PFSK-1 (cell line): ENCODE data around the gene CDH2.

Source experiments
- FOXP2 ChIP-seq: optimal IDR thresholded peaks from 2 replicates; pipeline ENCODE3; 2011; ENCODE audit warnings: borderline replicate concordance, control low read depth, inconsistent platforms; ENCODE audit not compliant: insufficient read depth; ENCODE audit errors: extremely low read length, extremely low read depth
- POLR2AphosphoS5 ChIP-seq: IDR thresholded peaks from 2 replicates; pipeline ENCODE4 v1.6.1; 2012; ENCODE audit warnings: low read depth, mild to moderate bottlenecking, control low read depth, low read length, moderate library complexity
- REST ChIP-seq, 2 experiments: IDR thresholded peaks; 2 replicates each; pipeline versions ENCODE4 v1.6.1 to v1.8.0; 2011 to 2012; ENCODE audit warnings: low read depth in 2 of 2, low read length in 2 of 2, control low read depth in 1 of 2, inconsistent platforms in 1 of 2, mild to moderate bottlenecking in 1 of 2, moderate library complexity in 1 of 2; ENCODE audit not compliant: insufficient read depth in 1 of 2
- SIN3A ChIP-seq: IDR thresholded peaks from 2 replicates; pipeline ENCODE4 v1.6.1; 2012; ENCODE audit warnings: mild to moderate bottlenecking, low read length, moderate library complexity, borderline replicate concordance; ENCODE audit not compliant: insufficient read depth
- TAF1 ChIP-seq: IDR thresholded peaks from 2 replicates; pipeline ENCODE4 v1.6.1; 2012; ENCODE audit warnings: low read length, control low read depth, borderline replicate concordance; ENCODE audit not compliant: insufficient read depth

- no peak for TF ChIP-seq REST (IDR thresholded peaks at IDR 0.05; ENCODE audit: insufficient read depth in 1 of 2, low read depth in 2 of 2, low read length in 2 of 2)
- no peak for TF ChIP-seq POLR2AphosphoS5
- no peak for TF ChIP-seq FOXP2
- TF ChIP-seq SIN3A, result no peak
- no peak for TF ChIP-seq TAF1
Observed at GRCh38 chr18:27954226-27954625, 222.7 kb downstream of the CDH2 start.
